Measurements from ENCODE around the gene C19orf73.
"Not testable (repeated sequence)": the region's sequence is repeated elsewhere in the genome, so short reads cannot be mapped to it uniquely, and the experiment has no call there.

C19orf73 gene

DNA sequence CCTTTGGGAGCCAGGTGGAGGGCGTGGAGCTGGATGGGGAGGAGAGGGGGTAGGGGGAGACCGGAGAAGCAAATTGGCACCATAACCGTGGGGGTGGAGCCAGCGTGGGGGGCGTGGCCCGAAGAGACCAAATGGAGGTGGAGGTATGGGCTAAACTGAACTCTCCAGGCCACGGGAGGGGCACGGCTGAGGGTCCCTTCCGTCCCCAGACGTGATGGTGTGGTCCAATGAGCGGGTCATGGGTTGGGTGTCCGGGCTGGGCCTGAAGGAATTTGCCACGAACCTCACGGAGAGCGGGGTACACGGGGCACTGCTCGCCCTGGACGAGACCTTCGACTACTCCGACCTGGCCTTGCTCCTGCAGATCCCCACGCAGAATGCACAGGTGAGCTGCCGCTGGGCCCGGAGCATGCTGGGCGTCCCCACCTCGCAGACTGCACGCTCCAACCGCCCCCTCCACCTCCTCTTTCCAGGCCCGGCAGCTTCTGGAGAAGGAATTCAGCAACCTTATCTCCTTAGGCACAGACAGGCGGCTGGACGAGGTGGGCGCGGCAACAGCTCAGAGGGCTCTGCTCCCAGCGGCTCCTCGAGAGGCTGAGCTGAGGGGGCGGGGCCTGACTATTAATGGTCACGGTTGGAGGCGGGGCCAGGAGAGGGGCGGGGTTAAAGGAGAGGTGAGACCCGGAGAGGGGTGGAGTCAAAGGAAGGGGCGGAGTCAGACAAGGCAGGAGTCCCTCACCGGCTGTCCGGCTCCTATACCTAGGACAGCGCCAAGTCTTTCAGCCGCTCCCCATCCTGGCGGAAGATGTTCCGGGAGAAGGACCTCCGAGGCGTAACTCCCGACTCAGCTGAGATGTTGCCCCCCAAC is 30.1 kb upstream of the C19orf73 start:
- DNase-seq = peak; percentile 96

DNA sequence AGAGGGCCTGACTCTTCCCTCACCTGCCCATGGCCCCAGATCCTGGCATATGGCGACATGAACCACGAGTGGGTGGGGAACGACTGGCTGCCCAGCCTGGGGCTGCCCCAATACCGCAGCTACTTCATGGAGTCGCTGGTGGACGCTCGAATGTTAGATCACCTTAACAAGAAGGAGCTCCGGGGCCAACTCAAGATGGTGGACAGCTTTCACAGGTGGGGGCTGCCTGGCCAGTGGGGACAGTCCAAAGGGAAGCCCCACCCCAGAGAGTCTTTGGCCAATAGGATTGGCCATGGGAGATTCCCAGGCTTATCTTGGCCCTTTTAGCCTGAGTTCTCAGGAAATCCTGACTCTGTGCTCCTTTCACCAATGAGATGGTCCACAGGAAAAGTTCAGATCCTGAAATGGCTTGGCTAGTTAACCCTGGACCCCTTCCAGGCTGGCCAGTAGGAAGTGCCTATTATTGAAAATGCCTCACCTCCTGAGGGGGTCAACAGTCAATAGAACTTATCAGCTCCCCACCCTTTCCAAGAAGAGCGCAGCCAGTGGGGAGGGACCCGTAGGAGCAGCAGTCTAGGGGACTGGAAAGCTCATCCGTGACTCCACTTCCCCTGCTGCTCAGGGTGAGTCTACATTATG is 29.2 kb upstream of the C19orf73 start:
- DNase-seq = no peak

DNA sequence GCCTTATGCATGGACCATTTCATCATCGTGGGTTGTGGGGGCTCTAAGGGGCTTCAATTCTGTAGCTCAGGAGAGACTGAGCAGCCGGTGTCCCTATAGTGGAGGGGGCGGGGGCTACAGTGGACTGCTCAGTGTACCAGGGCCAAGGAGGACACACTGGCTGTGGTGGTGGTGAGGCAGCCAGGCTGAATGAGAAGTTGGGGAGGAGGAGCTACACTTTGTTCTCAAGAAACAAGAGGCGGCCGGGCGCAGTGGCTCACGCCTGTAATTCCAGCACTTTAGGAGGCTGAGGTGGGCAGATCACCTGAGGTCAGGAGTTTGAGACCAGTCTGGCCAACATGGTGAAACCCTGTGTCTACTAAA is 27.4 kb upstream of the C19orf73 start:
- not testable (repeated sequence) for DNase-seq

DNA sequence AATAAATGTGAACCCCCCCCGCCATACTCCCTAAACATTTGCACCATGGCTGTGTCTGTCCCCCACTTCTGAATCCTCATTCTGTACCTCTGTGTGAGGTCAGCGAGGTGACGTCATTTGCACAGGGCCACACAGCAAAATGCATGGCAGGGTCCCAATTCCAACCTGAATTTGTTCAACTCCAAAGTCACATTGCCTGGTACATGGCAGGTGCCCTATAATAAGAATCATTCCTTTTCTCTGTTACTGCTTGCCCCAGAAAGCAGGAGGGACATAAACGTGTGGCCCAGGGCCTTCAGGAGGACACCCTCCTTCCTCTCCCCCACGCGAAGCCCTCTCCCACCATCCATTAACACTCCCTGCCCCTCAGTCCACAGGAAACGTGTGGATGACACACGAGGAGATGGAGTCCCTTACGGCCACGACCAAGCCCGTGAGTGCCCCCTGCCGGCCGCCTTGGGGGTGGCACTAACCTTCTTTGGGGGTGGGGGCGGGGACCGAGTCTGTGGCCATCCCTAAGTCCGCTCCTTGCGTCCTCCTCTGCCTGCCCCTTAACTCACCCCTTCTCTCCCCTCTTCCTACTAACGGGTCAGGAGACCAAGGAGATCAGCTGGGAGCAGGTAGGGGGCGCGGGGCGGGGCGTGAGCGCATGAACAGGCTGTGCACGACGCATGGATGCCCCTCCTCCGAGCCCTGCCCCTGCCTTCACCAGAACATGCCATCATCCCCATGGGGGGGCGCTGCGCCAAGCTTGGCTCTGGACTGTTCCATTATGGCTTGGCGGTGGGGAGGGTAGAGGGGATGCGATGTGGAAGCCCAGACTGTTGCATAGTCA is 26.8 kb upstream of the C19orf73 start:
- no peak for DNase-seq

DNA sequence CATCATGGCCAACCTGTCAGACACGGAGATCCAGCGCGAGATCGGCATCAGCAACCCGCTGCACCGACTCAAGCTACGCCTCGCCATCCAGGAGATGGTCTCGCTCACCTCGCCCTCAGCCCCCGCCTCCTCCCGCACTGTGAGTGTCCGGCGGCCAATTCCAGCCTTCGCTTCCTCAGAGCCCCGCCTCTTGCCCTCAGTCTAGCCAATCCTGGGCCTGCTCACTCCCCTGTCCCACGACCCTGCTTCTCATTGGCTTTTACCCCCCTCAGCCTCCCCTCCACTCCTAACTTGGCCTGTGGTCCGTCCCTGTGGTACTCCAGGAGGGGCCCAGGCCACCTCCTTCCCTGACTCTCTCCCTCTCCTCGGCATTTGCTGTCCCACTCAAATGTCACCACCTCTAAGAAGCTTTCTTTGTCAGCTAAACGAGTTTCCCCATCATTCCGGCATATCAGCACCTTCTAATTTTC is 24.0 kb upstream of the C19orf73 start:
- DNase-seq = peak; percentile 41

DNA sequence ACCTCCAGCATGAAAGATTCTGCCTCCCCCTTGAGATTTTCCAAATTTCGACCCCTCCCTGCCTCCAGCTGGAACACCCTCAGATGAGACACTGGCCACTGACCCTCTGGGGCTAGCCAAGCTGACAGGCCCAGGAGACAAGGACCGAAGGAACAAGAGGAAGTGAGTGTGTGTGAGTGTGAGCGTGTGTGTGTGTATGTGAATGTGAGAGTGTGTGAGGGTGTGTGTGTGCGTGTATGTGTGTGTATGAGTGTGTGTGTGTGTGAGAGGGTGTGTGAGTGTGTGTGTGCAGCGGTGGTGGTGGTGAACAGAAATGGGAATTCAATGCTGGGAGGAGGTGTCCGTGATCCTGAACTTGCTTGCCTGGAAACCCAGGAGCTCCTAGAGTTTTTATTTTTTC is 22.4 kb upstream of the C19orf73 start:
- DNase-seq = no peak

DNA sequence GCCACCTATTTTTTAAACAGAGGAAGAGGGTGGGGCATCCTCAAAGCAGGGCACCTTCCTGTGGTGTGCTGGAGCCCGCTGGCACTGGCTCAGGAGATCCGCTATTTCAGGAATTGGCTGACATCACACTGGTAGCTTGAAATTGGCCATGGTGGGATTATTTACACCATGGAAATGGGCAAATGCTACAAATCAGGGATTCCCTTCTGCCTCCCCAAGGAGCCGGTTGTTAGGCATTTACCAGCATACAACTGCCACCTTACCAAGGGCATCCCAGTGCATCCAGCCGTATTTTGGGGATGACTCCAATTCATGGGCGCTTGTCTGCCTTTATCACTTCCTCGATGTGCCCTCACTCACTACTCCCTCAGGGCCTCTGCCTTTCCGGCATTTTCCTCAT is 22.0 kb upstream of the C19orf73 start:
- DNase-seq = no peak

DNA sequence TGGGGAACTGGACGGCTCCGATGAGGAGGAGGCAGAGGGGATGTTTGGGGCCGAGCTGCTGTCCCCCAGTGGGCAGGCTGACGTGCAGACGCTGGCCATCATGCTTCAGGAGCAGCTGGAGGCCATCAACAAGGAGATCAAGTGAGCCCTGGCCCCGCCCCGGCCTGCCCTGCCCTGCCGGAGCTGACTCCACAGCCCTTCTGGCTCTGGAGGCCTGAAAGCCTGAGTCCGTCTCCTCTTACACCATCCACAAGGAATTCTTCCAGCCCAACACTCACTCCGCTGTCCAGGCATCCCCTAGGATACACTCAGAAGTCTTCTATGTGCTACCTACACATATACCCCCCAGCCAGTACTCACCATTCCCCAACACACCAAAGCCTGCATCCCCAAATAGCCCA is 17.8 kb upstream of the C19orf73 start:
- DNase-seq = no peak

DNA sequence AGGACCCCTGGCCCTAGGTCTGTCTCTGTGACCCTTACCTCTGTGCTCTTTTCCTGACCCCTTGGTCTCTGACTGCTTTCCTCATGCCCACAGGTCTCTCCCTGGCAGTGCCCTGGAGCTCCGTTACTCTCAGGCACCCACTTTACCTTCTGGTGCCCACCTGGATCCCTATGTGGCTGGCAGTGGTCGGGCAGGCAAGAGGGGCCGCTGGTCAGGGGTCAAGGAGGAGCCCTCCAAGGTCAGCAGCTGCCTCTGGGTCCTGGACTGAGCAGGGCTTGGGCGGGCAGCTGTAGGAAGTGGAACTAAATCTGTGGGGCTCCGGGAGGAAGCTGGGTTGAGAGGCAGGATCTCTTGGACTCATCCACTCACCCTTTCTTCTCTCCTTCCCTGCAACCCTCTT is 16.7 kb upstream of the C19orf73 start:
- DNase-seq = no peak

DNA sequence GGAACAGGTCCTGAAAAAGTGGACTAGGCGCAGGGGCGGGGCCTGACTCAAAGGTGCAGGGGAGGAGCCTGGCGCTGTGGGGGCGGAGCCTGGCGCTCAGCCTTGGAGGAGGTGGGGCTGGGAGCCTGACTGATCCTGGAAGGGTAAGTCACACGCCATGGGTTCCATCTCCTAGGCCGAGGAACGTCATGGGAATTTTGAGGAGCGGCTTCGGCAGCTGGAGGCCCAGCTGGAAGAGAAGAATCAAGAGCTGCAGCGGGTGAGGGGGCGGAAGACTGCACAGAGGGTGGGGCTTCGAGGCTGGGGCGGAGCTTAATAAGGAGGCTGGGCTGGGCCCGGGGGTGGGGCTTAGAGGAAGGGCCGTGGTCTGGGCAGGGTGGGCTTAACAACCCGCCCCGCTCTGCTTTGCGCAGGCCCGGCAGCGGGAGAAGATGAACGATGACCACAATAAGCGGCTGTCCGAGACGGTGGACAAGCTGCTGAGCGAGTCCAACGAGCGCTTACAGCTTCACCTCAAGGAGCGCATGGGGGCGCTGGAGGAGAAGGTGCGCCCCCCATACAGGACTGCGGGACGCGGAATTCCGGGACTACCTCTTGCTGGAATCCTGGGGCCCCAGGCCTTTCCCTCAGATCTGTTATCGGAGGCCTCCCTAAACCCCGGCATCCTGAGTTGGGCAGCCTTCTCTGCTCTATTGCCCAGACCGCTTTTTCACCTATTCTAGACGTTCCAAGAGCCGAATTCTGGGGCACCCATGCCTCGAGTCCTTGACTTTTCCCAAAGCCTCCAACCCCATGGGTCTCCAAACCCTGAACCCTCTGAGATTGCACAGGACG is 14.9 kb upstream of the C19orf73 start:
- no peak for DNase-seq

DNA sequence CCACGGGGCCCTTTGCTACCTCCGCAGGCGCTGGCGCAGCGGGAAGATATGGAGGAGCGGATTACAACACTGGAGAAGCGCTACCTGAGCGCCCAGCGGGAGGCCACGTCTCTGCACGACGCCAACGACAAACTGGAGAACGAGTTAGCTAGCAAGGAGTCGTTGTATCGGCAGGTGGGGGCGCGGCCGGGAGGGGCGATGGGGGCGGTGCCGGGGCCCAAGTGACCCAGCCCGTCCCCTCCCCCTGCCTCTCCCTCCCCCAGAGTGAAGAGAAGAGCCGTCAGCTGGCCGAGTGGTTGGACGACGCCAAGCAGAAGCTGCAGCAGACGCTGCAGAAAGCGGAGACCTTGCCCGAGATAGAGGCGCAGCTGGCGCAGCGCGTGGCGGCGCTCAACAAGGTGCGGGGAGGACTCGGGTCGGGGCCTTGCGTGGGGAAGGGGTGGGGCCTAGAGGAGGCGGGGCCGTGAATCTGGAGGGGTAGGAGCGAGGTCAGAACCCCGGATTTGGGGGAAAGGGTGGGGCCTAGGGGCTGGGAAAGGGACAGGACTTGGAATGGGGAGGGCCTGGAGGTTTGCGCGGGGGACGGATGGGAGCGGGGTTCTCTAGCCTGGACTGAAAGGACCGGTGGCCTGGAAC is 14.1 kb upstream of the C19orf73 start:
- no peak for DNase-seq

DNA sequence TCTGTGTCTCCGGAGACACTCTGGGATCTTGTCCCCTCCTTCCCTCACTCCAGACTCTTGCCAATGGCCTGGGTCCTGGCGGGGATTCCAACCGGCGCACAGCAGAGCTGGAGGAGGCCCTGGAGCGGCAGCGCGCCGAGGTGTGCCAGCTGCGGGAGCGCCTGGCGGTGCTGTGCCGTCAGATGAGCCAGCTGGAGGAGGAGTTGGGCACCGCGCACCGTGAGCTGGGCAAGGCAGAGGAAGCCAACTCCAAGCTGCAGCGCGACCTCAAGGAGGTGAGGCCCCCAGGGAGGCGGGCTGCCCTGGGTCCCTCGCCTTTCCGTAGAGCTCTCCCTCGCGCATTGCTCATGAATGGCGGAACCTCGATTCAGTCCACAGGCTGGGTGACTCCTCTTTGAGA is 11.4 kb upstream of the C19orf73 start:
- DNase-seq = no peak

DNA sequence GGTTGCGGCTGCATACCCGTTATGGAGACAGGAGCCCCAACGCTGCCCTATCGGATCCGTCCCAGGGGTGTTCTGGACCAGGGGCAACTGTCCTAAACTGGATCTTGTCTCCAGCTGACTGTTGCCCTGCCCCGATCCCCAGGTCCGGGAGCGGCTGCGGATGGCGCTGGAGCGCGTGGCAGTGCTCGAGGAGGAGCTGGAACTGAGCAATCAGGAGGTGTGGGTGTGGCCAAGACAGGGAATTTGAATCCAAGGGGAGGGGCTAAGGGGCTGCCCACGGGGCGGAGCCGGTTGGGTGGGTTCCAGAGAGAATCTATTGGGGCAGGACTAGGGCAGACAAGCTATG is 10.3 kb upstream of the C19orf73 start:
- DNase-seq = no peak

DNA sequence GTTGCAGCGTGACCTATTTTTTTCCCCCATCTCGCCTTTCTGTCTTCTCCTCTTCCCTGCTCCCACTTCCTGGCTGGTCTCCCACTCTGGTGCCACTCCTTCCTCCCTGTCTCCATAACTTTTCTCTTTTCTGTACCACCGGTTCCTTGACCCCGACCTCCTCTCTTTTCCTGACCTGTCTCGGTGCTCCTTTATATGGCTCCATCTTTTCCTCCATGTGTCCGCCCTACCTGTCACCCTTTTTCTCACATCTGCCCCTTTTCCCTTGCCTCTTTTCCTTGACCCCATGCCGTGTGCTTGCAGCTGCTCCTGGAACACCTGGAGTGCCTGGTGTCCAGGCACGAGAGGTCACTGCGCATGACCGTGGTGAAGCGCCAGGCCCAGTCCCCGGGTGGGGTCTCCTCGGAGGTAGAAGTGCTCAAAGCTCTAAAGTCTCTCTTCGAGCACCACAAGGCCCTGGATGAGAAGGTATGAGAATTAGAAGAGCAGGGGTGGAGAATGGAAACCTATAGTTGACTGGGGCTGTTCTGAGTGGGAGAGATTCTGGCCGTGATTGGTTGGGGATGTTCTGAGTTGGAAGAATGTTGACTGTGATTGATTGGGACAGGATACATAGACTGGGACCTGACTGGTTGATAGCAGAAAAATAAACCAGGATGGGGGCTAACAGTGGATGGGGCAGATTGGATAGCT is 9.7 kb upstream of the C19orf73 start:
- no peak for DNase-seq

DNA sequence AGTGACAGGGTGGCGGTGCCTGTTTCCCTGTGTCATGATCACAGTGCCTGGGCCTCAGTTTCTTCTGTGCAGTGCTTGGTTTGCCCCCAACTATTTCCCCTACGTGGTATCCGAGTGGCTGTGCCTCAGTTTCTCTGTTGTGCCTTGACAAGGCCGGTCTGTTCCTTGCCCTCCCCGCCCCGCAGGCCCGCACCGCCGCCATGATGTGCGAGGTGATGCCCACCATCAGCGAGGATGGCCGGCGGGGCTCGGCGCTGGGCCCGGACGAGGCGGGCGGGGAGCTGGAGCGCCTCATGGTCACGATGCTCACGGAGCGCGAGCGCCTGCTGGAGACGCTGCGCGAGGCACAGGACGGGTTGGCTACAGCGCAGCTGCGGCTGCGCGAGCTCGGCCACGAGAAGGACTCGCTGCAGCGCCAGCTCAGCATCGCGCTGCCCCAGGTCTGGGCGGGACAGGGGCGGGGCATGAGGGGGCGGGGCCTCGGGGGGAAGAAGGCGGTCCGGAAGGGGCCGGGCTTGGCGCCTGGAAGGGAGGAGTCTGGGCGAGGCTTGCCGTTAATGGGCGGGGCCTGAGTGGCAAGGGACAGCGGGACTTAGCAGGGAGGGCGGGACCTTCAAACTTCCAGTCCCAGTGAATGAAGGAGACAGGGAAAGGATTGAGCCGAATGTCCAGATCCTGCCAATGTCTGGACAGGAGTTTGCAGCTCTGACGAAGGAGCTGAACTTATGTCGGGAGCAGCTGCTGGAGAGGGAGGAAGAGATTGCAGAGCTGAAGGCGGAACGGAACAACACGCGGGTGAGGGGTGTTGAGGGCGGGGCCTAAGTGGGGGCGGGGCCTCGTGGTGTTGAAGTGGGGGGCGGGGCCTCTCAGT is 9.0 kb upstream of the C19orf73 start:
- peak; percentile 91 for DNase-seq

DNA sequence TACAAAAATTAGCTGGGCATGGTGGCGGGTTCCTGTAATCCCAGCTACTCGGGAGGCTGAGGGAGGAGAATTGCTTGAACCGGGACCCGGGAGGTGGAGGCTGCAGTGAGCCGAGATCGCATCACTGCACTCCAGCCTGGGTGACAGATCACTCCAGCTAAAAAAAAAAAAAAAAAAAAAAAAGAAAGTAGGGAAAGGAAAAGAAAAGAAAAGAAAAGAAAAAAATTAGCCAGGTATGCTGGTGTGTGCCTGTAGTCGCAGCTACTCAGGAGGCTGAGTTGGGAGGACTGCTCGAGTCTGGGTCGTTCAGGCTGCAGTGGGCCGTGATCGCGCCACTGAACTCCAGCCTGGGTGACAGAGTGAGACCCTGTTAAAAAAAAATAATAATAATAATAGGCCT is 8.3 kb upstream of the C19orf73 start:
- DNase-seq = not testable (repeated sequence)

DNA sequence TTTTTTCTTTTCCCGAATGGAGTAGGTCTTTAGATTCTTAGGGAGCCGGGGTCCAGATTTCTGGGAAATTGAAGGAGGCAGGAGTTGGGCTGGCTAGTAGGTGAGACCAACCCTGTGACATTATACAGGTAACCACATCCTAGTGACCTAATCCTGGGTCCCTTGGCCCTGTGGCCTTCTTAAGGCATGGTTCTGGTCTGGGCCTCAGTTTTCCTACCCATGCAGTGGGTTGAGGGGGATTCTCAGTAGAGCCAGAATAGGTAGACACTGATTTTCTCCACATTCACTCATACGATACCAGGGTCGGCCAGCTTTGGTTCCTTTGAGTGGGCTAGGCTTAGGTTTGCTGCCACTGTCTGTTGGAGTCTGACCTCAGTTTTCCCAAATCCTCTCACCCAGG is 7.6 kb upstream of the C19orf73 start:
- DNase-seq = no peak

DNA sequence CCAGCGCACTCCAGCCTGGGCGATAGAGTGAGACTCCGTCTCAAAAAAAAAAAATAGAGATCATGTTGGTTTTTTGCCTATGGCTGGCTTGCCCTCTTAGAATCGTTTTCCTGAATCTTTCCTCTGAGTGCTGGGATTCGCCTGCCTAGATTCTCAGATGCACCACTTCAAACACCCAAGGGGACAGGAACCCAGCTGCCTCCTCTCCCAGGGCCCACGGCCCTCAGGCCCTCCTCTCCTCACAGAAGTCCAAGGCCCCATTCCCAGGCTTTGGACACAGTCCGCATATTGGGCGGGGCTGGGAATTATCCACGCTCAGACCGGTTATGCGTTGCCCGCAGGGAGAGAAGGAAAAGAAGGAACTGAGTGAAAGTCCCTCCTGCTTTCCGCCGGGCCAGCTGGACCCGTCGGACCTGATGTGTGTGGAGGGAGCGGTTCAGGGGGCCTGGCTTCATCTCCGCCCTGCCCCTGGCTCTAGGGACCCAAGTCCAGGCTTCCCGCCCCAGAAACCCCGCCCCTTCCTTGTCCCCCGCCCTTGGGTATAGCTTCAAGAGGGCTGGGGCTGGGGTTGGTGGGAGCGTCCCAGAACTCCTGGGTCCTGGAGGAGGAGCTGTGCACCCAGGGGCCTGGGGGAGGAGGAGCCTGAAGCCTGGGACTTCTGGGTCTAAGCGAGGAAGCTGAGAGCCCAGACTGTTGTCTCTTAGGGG is 6.2 kb upstream of the C19orf73 start:
- no peak for DNase-seq

DNA sequence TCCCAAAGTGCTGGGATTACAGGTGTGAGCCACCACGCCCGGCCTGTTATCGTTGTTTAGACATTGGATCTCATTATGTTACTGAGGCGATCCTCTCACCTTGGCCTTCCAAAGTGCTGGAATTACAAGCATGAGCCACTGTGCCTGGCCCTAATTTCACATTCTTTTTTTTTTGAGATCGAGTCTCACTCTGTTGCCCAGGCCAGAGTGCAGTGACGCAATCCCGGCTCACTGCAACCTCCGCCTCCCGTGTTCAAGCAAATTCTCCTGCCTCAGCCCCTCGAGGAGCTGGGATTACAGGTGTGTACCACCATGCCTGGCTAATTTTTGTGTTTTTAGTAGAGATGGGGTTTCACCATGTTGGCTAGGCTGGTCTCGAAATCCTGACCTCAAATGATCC is 4.3 kb upstream of the C19orf73 start:
- not testable (repeated sequence) for DNase-seq

DNA sequence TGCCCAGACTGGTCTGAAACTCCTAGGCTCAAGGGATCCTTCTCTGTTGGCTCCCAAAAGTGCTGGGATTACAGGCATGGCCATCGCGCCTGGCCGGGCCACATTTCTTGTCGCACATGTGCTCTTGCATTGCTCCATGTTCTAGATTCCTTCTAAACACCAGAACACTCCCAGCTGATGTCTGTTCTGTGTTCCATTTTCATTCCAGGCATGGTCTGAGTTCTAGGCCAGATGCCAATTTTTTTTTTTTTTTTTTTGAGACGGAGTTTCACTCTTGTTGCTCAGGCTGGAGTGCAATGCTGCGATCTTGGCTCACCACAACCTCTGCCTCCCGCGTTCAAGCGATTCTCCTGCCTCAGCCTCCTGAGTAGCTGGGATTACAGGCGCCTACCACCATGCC is 2.9 kb upstream of the C19orf73 start:
- DNase-seq = not testable (repeated sequence)
